ENCODE data around the gene DSCAM.

GRCh38 chr21:40813918-40814317, 33.0 kb downstream of the DSCAM start:
- TF ChIP-seq CTCF (conservative IDR thresholded peaks at IDR 0.05; ENCODE audit: low read depth in 2 of 2) (no peak), EZH2 (IDR thresholded peaks at IDR 0.05; ENCODE audit: low read depth, unreplicated experiment) (no peak), JUNB (IDR thresholded peaks at IDR 0.05; ENCODE audit: unreplicated experiment) (no peak), EZH2phosphoT487 (IDR thresholded peaks at IDR 0.05; ENCODE audit: unreplicated experiment) (no peak), POLR2AphosphoS5 (IDR thresholded peaks at IDR 0.05; ENCODE audit: low read depth) (no peak)
- TF ChIP-seq, protein P1, sequence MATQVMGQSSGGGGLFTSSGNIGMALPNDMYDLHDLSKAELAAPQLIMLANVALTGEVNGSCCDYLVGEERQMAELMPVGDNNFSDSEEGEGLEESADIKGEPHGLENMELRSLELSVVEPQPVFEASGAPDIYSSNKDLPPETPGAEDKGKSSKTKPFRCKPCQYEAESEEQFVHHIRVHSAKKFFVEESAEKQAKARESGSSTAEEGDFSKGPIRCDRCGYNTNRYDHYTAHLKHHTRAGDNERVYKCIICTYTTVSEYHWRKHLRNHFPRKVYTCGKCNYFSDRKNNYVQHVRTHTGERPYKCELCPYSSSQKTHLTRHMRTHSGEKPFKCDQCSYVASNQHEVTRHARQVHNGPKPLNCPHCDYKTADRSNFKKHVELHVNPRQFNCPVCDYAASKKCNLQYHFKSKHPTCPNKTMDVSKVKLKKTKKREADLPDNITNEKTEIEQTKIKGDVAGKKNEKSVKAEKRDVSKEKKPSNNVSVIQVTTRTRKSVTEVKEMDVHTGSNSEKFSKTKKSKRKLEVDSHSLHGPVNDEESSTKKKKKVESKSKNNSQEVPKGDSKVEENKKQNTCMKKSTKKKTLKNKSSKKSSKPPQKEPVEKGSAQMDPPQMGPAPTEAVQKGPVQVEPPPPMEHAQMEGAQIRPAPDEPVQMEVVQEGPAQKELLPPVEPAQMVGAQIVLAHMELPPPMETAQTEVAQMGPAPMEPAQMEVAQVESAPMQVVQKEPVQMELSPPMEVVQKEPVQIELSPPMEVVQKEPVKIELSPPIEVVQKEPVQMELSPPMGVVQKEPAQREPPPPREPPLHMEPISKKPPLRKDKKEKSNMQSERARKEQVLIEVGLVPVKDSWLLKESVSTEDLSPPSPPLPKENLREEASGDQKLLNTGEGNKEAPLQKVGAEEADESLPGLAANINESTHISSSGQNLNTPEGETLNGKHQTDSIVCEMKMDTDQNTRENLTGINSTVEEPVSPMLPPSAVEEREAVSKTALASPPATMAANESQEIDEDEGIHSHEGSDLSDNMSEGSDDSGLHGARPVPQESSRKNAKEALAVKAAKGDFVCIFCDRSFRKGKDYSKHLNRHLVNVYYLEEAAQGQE (IDR thresholded peaks at IDR 0.05; ENCODE audit: unreplicated experiment), result no peak
- TF ChIP-seq, protein P2, sequence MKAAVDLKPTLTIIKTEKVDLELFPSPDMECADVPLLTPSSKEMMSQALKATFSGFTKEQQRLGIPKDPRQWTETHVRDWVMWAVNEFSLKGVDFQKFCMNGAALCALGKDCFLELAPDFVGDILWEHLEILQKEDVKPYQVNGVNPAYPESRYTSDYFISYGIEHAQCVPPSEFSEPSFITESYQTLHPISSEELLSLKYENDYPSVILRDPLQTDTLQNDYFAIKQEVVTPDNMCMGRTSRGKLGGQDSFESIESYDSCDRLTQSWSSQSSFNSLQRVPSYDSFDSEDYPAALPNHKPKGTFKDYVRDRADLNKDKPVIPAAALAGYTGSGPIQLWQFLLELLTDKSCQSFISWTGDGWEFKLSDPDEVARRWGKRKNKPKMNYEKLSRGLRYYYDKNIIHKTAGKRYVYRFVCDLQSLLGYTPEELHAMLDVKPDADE (IDR thresholded peaks at IDR 0.05), result no peak

Data from GM23338 (cell line).